Smooth muscle cell (in vitro differentiated cells): Measurements from ENCODE around the gene DNAJC2. TPM values are rescaled to one million over a fixed set of nuclear protein-coding genes. Genes with fewer than 3 reads are reported as not detected.

Source experiments
- DNase-seq: peaks from one replicate; lab custom pipeline; 2025; ENCODE audit not compliant: unreplicated experiment; lab: John Stamatoyannopoulos, UW
- H2AFZ ChIP-seq: fragments of 200-600 bp; sonication (generic); 2 replicates; pipeline ENCODE4 v1.6.0; 2016; ENCODE audit warnings: antibody characterized with exemption, low read depth, mild to moderate bottlenecking
- H3F3A ChIP-seq: fragments of 200-600 bp; sonication (generic); 2 replicates; pipeline ENCODE4 v1.6.0; 2017; ENCODE audit warnings: antibody characterized with exemption, low read depth
- H3K27ac ChIP-seq: fragments of 200-600 bp; sonication (generic); 2 replicates; pipeline ENCODE4 v1.5.1; 2016; ENCODE audit warnings: low read depth, mild to moderate bottlenecking
- H3K27me3 ChIP-seq: fragments of 200-600 bp; sonication (generic); 2 replicates; pipeline ENCODE4 v1.6.1; 2016; ENCODE audit warnings: low read depth, mild to moderate bottlenecking
- H3K36me3 ChIP-seq: fragments of 200-600 bp; sonication (generic); 2 replicates; pipeline ENCODE4 v1.5.1; 2016; ENCODE audit warnings: low read depth
- H3K4me1 ChIP-seq: fragments of 200-600 bp; sonication (generic); 2 replicates; pipeline ENCODE4 v1.5.1; 2016; ENCODE audit warnings: low read depth
- H3K4me2 ChIP-seq: fragments of 200-600 bp; sonication (generic); 2 replicates; pipeline ENCODE4 v1.6.0; 2016; ENCODE audit warnings: mild to moderate bottlenecking
- H3K4me3 ChIP-seq: fragments of 200-600 bp; sonication (generic); 2 replicates; pipeline ENCODE4 v1.5.1; 2016; ENCODE audit warnings: mild to moderate bottlenecking
- H3K79me2 ChIP-seq: fragments of 200-600 bp; sonication (generic); 2 replicates; pipeline ENCODE4 v1.6.0; 2016; ENCODE audit warnings: low read depth, mild to moderate bottlenecking
- H3K9ac ChIP-seq: fragments of 200-600 bp; sonication (generic); 2 replicates; pipeline ENCODE4 v1.6.0; 2016; ENCODE audit warnings: low read depth
- H3K9me3 ChIP-seq: fragments of 200-600 bp; sonication (generic); replicated peaks from 2 replicates; pipeline ENCODE4 v1.5.1; 2016; ENCODE audit warnings: low read depth
- H4K20me1 ChIP-seq: fragments of 200-600 bp; sonication (generic); 2 replicates; pipeline ENCODE4 v1.6.0; 2016; ENCODE audit warnings: low read depth
- WGBS: methylation state at CpG from one replicate; pipeline ENCODE4 v1.1.7; 2016; ENCODE audit warnings: low lambda C conversion rate; 5-methylcytosine and 5-hydroxymethylcytosine counted together
- polyA plus RNA-seq: library from polyadenylated mRNA; unstranded; fragments of >200 nt; fragmentation: Nextera tagmentation; extraction: Ambion mirVana; gene quantifications from 2 replicates; pipeline ENCODE4 v1.2.1, GENCODE V29; 2016
- total RNA-seq: library from RNA; depleted of rRNA; stranded (reverse); fragments of >200 nt; gene quantifications from 2 replicates; pipeline ENCODE4 v1.2.3, GENCODE V29; 2014
- TF ChIP-seq, protein P1 (sequence below): fragments of 200-600 bp; sonication (generic); IDR thresholded peaks from 2 replicates; pipeline ENCODE4 v1.5.1; 2017; ENCODE audit warnings: borderline replicate concordance, mild to moderate bottlenecking, antibody characterized with exemption; ENCODE audit not compliant: insufficient read depth, poor library complexity, severe bottlenecking

Gene DNAJC2
- total and polyA plus RNA-seq, 2 experiments from 2014 or later, result 21.2 to 31.1 TPM

GRCh38 chr7:103388469-103389140, 44.0 kb upstream of the DNAJC2 start:
- no peak for DNase-seq
- Histone ChIP-seq H3K4me2 (no peak overlapping the region), H3F3A (no peaks in the 10 kb centered on the region), H3K9ac (no peak overlapping the region), H3K36me3 (no peaks in the 10 kb centered on the region), H2AFZ (no peak overlapping the region), H3K9me3 (no peaks in the 10 kb centered on the region), H3K27ac (no peak overlapping the region), H3K4me3 (no peak overlapping the region), H3K4me1 (no peaks in the 10 kb centered on the region), H3K79me2 (no peaks in the 10 kb centered on the region), H3K27me3 (peaks cover 6% of the 10 kb centered on the region), H4K20me1 (no peaks in the 10 kb centered on the region)
- TF ChIP-seq, protein P1, sequence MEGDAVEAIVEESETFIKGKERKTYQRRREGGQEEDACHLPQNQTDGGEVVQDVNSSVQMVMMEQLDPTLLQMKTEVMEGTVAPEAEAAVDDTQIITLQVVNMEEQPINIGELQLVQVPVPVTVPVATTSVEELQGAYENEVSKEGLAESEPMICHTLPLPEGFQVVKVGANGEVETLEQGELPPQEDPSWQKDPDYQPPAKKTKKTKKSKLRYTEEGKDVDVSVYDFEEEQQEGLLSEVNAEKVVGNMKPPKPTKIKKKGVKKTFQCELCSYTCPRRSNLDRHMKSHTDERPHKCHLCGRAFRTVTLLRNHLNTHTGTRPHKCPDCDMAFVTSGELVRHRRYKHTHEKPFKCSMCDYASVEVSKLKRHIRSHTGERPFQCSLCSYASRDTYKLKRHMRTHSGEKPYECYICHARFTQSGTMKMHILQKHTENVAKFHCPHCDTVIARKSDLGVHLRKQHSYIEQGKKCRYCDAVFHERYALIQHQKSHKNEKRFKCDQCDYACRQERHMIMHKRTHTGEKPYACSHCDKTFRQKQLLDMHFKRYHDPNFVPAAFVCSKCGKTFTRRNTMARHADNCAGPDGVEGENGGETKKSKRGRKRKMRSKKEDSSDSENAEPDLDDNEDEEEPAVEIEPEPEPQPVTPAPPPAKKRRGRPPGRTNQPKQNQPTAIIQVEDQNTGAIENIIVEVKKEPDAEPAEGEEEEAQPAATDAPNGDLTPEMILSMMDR, result no peak
- 93% methylated on average over 4 of the region's 4 CpGs for WGBS

GRCh38 chr7:103387242-103387641, 42.7 kb upstream of the DNAJC2 start:
- no peaks in the 10 kb centered on the region for H3K36me3 ChIP-seq
- no peak for DNase-seq
- no peaks in the 10 kb centered on the region for H3K4me1 ChIP-seq
- H3K79me2 ChIP-seq, result no peaks in the 10 kb centered on the region
- no peaks in the 10 kb centered on the region for H3F3A ChIP-seq
- H4K20me1 ChIP-seq, result no peaks in the 10 kb centered on the region
- 97% methylated on average over 1 of the region's 1 CpG for WGBS
- no peak overlapping the region for H3K4me2 ChIP-seq
- no peaks in the 10 kb centered on the region for H3K9me3 ChIP-seq
- H3K9ac ChIP-seq, result no peak overlapping the region
- TF ChIP-seq, protein P1, result no peak
- no peak overlapping the region for H3K4me3 ChIP-seq
- no peak overlapping the region for H2AFZ ChIP-seq
- no peak overlapping the region for H3K27ac ChIP-seq
- peaks cover 6% of the 10 kb centered on the region for H3K27me3 ChIP-seq

DNA sequence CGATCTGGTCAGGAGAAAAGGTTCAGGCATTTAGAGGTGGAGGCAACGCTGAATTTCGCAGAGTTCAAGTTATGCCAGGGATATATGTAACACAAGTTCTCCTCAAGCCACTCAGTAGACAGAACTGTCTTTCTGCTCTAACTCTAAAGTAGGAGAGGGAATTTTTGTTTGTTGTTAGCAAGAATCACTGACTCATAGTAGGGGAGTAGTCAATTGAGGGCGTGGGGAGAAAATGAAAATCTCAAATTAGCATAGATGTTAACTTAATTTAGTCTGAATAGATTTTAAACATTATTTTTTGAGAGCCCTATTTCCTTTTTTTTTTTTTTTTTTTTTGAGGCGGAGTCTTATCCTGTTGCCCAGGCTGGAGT, 37.5 kb upstream of the DNAJC2 start:
- WGBS, result 91% methylated on average over 5 of the region's 5 CpGs
- TF ChIP-seq, protein P1, result no peak
- no peak for DNase-seq

DNA sequence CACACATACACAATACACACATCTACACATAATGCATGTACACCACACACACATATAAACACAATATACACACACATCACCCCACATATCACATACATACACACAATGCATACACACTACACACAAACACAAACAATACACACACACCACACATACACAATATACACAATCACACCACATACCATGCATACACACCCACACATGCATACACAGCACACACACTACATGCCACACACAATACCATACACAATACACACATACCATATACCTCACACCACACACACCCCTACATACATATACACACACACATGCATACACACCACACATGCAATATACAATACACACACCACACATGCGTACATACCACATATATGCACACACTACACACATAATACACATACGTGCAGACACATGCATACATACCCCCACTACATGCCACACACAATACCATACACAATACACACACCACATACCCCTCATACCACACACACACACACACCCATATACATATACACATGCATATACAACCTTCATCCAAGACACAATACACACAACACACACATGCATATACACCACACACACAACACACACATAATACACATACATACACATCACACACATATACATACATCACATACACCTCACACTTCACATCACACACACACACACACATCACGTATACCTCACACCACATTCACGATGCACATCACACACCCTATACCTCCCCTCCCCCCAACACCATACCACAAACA, 36.9 kb upstream of the DNAJC2 start:
- no peak overlapping the region for H3K9ac ChIP-seq

More for the DNA sequence above, 37.5 kb upstream of the DNAJC2 start:
- H3K27me3 ChIP-seq, result no peaks in the 10 kb centered on the region
- H4K20me1 ChIP-seq, result no peaks in the 10 kb centered on the region
- H3K27ac ChIP-seq, result no peak overlapping the region
- H3K79me2 ChIP-seq, result no peaks in the 10 kb centered on the region
- no peak overlapping the region for H3K4me2 ChIP-seq
- no peak overlapping the region for H3K4me3 ChIP-seq
- H3K9ac ChIP-seq, result no peak overlapping the region
- H3K9me3 ChIP-seq, result no peaks in the 10 kb centered on the region
- H3K36me3 ChIP-seq, result no peaks in the 10 kb centered on the region
- H3K4me1 ChIP-seq, result no peaks in the 10 kb centered on the region
- H2AFZ ChIP-seq, result no peak overlapping the region
- no peaks in the 10 kb centered on the region for H3F3A ChIP-seq

More for the DNA sequence above, 36.9 kb upstream of the DNAJC2 start:
- Histone ChIP-seq H3K9me3 (no peaks in the 10 kb centered on the region), H3K27ac (no peak overlapping the region), H3F3A (no peaks in the 10 kb centered on the region), H3K4me3 (no peak overlapping the region), H3K36me3 (no peaks in the 10 kb centered on the region), H3K4me2 (no peak overlapping the region), H2AFZ (no peak overlapping the region), H3K4me1 (no peaks in the 10 kb centered on the region), H3K79me2 (no peaks in the 10 kb centered on the region), H4K20me1 (no peaks in the 10 kb centered on the region), H3K27me3 (no peaks in the 10 kb centered on the region)
- TF ChIP-seq, protein P1, result no peak
- 88% methylated on average over 4 of the region's 4 CpGs for WGBS
- DNase-seq, result no peak
